ENCODE measurements around the gene CLSTN2. TPM values are rescaled to one million over a fixed set of nuclear protein-coding genes. Genes with fewer than 3 reads are reported as not detected.

Gene CLSTN2
- total RNA-seq, 1 experiment from 2014 or later = 0.02 TPM

DNA sequence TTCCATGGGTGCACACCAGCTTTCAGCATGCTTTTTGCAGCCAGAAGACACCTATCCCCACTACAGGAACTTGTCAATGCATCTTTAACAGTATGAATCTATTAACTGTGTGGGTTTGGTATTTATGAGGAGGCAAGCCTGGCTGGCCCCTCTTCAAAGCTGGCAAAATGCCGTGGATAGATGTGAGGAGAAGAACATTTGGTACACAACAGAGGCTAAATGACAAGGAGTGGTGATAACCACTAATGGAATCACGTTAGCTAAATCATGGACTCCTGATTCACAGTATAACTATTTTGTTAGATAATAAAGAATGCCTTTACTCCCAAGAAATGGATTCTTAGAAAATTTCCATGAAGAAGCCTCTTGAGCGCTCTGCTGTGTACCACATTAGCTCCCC is 187.2 kb downstream of the CLSTN2 start:
- intact Hi-C loops (cut with micrococcal nuclease) = no loop called here
- Histone ChIP-seq H3K9me3 (ENCODE audit: control insufficient read depth in 1 of 2, insufficient read depth in 1 of 2, low read depth in 1 of 2, low read length in 2 of 2) (no peaks in the 10 kb centered on the region), H3K27ac (ENCODE audit: low read depth, low read length) (no peak overlapping the region), H3K9me2 (ENCODE audit: insufficient read depth) (no peaks in the 10 kb centered on the region), H3K9ac (ENCODE audit: low read length) (no peak overlapping the region), H2AFZ (ENCODE audit: low read depth, low read length, poor library complexity, severe bottlenecking) (no peak overlapping the region), H3K4me2 (ENCODE audit: low read length) (no peak overlapping the region), H3K4me1 (ENCODE audit: control insufficient read depth in 1 of 2, insufficient read depth in 2 of 2, low read length in 2 of 2) (no peaks in the 10 kb centered on the region), H3K79me2 (ENCODE audit: insufficient read depth, low read length) (no peaks in the 10 kb centered on the region), H3K4me3 (replicated peaks in 1 of 2; ENCODE audit: low read depth in 1 of 2, low read length in 2 of 2) (no peak overlapping the region), H3K36me3 (ENCODE audit: control insufficient read depth in 1 of 2, insufficient read depth in 2 of 2, low read length in 2 of 2) (no peaks in the 10 kb centered on the region), H4K20me1 (ENCODE audit: insufficient read depth) (no peaks in the 10 kb centered on the region), H3K27me3 (ENCODE audit: insufficient read depth, low read length) (peaks cover 43% of the 10 kb centered on the region)
- no peak for ATAC-seq
- TF ChIP-seq SP1 (IDR thresholded peaks at IDR 0.05; ENCODE audit: low read depth) = no peak
- no peak for TF ChIP-seq ZNF274 (IDR thresholded peaks at IDR 0.05; ENCODE audit: low read depth, low read length)
- no peak for TF ChIP-seq SIN3A (IDR thresholded peaks at IDR 0.05; ENCODE audit: low read depth)
- TF ChIP-seq EZH2 (IDR thresholded peaks at IDR 0.05) = no peak
- TF ChIP-seq, protein P1, sequence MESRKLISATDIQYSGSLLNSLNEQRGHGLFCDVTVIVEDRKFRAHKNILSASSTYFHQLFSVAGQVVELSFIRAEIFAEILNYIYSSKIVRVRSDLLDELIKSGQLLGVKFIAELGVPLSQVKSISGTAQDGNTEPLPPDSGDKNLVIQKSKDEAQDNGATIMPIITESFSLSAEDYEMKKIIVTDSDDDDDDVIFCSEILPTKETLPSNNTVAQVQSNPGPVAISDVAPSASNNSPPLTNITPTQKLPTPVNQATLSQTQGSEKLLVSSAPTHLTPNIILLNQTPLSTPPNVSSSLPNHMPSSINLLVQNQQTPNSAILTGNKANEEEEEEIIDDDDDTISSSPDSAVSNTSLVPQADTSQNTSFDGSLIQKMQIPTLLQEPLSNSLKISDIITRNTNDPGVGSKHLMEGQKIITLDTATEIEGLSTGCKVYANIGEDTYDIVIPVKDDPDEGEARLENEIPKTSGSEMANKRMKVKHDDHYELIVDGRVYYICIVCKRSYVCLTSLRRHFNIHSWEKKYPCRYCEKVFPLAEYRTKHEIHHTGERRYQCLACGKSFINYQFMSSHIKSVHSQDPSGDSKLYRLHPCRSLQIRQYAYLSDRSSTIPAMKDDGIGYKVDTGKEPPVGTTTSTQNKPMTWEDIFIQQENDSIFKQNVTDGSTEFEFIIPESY (IDR thresholded peaks at IDR 0.05; ENCODE audit: extremely low read depth, insufficient replicate concordance, low read length) = no peak
- TF ChIP-seq SRF (IDR thresholded peaks at IDR 0.05; ENCODE audit: low read depth) = no peak
- TF ChIP-seq, protein P2, sequence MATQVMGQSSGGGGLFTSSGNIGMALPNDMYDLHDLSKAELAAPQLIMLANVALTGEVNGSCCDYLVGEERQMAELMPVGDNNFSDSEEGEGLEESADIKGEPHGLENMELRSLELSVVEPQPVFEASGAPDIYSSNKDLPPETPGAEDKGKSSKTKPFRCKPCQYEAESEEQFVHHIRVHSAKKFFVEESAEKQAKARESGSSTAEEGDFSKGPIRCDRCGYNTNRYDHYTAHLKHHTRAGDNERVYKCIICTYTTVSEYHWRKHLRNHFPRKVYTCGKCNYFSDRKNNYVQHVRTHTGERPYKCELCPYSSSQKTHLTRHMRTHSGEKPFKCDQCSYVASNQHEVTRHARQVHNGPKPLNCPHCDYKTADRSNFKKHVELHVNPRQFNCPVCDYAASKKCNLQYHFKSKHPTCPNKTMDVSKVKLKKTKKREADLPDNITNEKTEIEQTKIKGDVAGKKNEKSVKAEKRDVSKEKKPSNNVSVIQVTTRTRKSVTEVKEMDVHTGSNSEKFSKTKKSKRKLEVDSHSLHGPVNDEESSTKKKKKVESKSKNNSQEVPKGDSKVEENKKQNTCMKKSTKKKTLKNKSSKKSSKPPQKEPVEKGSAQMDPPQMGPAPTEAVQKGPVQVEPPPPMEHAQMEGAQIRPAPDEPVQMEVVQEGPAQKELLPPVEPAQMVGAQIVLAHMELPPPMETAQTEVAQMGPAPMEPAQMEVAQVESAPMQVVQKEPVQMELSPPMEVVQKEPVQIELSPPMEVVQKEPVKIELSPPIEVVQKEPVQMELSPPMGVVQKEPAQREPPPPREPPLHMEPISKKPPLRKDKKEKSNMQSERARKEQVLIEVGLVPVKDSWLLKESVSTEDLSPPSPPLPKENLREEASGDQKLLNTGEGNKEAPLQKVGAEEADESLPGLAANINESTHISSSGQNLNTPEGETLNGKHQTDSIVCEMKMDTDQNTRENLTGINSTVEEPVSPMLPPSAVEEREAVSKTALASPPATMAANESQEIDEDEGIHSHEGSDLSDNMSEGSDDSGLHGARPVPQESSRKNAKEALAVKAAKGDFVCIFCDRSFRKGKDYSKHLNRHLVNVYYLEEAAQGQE (IDR thresholded peaks at IDR 0.05; ENCODE audit: low read depth) = no peak
- no peak for TF ChIP-seq EZH2phosphoT487 (IDR thresholded peaks at IDR 0.05; ENCODE audit: borderline replicate concordance)
- no peak for TF ChIP-seq YY1 (IDR thresholded peaks at IDR 0.05; ENCODE audit: extremely low read depth, insufficient replicate concordance, low read depth, low read length)
- no peak for TF ChIP-seq TCF7L2 (IDR thresholded peaks at IDR 0.05; ENCODE audit: borderline replicate concordance, extremely low read depth, insufficient read depth, insufficient read length)
- TF ChIP-seq RAD21 (IDR thresholded peaks at IDR 0.05; ENCODE audit: low read depth) = no peak
- TF ChIP-seq ZFX (IDR thresholded peaks at IDR 0.05) = no peak
- TF ChIP-seq POLR2AphosphoS5 (IDR thresholded peaks at IDR 0.05; ENCODE audit: low read depth, low read length) = no peak
- TF ChIP-seq, protein P3, sequence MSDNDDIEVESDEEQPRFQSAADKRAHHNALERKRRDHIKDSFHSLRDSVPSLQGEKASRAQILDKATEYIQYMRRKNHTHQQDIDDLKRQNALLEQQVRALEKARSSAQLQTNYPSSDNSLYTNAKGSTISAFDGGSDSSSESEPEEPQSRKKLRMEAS (IDR thresholded peaks at IDR 0.05) = no peak
- TF ChIP-seq JUND (IDR thresholded peaks at IDR 0.05) = no peak
- no peak for TF ChIP-seq CBX3 (IDR thresholded peaks at IDR 0.05; ENCODE audit: low read depth)
- no peak for TF ChIP-seq FOSL1 (IDR thresholded peaks at IDR 0.05; ENCODE audit: low read depth)
- no peak for TF ChIP-seq POLR2A (IDR thresholded peaks at IDR 0.05; ENCODE audit: borderline replicate concordance, extremely low read depth, insufficient read depth, insufficient read length)
- RAD21 ChIA-PET (ENCODE audit: low non-redundant PET in 1 of 2, low total read pairs in 2 of 2, uncharacterized antibody in 2 of 2, unreplicated experiment in 2 of 2) = no interaction called here
- DNase-seq (ENCODE audit: low read depth, low spot score) = no peak
- POLR2A ChIA-PET = no interaction called here
- no TSS peak for BruUV-seq (replicated peaks)
- CTCF ChIA-PET = no interaction called here

Measured in HCT116 (cell line).